Astrocyte of the cerebellum (primary cell): ENCODE data around the gene CSMD2.

ENCODE experiments used
- DNase-seq: peaks from one replicate; pipeline ENCODE4 v3.0.0-alpha.2; 2011; ENCODE audit warnings: low read depth
- H3K4me3 ChIP-seq: 2 replicates; pipeline ENCODE4 v1.5.1; 2011; ENCODE audit warnings: mild to moderate bottlenecking, low read depth, low read length, moderate library complexity
- in situ Hi-C: cut with HindIII; loops from 2 replicates; pipeline ENCODE4 v1.10.0; 2017; ENCODE audit warnings: low sequenced_read_pairs
- TF ChIP-seq, protein P1 (sequence below): IDR thresholded peaks from 2 replicates; pipeline ENCODE4 v1.5.1; 2012; ENCODE audit warnings: low read length, low read depth, moderate library complexity, mild to moderate bottlenecking; ENCODE audit errors: missing control alignments

Gene CSMD2

DNA sequence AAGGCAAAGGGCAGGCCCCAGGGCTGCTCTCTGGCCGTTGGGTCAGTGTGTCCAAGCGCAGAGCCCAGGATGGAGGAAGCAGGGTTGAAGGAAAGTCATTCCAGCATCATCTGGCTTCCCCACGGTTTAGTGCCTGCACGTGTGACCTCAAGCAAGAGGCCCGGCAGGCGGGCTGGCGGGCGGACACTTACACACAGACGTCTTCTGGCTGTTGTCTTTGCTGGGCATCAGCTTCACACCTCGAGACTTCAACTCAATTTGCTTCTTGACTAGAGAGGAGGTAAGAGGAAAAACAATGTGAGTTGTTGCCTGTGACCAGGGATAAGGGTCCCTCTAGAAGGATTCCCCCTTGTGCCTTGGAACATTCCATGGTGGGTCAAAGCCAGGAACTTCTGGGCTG, 339.5 kb downstream of the CSMD2 start:
- in situ Hi-C loops: no loop called here
- TF ChIP-seq, protein P1, sequence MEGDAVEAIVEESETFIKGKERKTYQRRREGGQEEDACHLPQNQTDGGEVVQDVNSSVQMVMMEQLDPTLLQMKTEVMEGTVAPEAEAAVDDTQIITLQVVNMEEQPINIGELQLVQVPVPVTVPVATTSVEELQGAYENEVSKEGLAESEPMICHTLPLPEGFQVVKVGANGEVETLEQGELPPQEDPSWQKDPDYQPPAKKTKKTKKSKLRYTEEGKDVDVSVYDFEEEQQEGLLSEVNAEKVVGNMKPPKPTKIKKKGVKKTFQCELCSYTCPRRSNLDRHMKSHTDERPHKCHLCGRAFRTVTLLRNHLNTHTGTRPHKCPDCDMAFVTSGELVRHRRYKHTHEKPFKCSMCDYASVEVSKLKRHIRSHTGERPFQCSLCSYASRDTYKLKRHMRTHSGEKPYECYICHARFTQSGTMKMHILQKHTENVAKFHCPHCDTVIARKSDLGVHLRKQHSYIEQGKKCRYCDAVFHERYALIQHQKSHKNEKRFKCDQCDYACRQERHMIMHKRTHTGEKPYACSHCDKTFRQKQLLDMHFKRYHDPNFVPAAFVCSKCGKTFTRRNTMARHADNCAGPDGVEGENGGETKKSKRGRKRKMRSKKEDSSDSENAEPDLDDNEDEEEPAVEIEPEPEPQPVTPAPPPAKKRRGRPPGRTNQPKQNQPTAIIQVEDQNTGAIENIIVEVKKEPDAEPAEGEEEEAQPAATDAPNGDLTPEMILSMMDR: no peak
- H3K4me3 ChIP-seq: no peak overlapping the region
- DNase-seq: no peak

DNA sequence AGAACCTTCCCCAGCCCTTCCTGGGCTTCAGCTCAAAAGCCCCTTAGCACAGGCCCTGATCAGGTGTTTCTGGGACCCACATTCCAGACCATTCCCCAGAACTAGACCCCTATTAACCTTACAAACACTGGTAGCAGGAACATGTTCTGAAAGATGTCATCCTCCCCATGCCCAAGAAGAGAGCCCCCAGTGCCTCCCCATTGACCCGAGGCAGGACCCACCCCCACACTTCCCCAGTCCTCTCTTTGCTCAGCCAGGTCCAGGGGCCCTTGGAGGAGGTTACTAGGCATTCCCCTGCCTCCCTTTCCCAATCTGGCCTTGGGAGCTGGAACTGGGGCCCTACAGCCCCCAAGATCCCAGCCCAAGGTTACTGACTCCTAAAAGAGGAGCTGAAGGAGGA, 340.1 kb downstream of the CSMD2 start:
- in situ Hi-C loops: no loop called here
- TF ChIP-seq, protein P1: no peak
- H3K4me3 ChIP-seq: no peak overlapping the region
- DNase-seq: no peak

DNA sequence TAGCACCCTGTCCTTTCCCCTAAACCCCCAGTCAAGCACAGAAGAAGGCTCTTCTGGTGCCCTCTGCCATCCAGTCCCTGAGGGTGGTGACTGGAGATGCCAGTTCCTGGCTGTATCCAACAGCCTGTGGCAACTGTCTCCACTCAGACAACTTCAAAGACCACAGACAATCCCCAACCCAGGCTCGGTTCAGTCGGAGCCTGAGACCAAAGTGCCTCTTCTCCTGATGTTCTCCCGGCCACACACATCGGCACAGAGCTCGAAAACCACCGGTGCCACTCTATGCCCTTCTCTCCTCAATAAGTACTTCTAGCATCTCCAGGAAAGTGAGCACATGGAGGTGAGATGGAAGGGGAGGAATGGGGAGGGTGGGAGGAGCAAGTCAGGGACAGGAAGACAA, 340.7 kb downstream of the CSMD2 start:
- H3K4me3 ChIP-seq: no peak overlapping the region
- TF ChIP-seq, protein P1: no peak
- in situ Hi-C loops: no loop called here
- no peak for DNase-seq

DNA sequence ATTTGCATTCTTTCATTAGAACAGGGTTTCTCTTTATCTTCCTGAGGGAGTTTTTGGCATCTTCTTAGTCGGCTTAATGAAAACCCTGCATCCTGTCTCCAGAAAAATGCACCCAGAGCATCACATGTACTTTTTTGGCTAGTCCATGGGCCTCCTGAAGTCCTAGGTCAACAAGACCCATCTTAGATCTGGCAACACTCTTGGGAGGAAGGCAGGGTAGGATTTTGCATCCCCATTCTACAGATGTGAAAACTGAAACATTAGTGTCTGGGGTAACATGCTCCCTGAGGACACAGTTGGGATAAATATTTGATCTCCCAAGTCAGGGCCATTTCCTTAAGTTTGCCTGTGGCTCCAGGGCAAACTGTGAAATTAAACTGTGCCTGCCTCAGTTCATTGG, 341.2 kb downstream of the CSMD2 start:
- TF ChIP-seq, protein P1: no peak
- DNase-seq: no peak
- no peak overlapping the region for H3K4me3 ChIP-seq
- in situ Hi-C loops: no loop called here

DNA sequence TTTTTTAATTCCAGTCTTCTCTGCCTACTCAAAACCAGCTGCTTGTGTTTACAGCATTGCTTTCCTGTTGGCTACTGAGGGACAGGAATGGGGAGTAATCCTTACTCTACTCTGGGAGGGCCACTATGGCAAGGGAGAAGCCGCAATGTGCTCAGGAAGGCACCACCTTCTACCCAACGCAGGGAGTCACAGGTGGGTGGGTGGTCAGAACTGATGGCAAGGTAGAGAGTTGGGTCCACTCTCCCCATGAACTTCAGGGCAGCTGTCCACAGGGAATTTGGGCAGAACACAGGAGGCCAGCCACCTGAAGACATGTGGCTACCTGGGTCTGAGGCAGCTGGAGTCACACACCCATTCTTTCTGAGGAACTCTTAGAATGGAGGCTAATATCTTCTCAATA, 341.6 kb downstream of the CSMD2 start:
- DNase-seq: no peak
- TF ChIP-seq, protein P1: no peak
- in situ Hi-C loops: no loop called here
- H3K4me3 ChIP-seq: no peak overlapping the region

DNA sequence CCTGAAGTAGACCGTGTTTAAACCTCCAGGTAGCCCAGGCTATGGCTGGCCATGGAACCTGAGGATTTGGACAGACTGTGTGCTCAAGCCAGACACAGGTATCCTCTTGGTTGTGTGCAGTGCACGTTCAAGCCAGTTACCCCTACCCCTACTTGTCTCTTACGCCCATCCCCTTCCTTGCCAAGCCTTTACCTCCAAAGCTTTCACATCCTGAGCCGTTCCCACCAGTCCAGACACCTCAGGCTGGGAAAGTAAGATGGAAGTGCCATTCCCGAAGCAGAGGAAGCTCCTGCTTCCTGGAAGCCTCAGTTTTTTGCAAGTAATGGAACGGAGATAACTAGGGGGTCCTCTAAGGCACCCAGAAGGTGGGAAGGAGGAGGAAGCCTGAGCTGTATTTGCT, 342.6 kb downstream of the CSMD2 start:
- in situ Hi-C loops: no loop called here
- H3K4me3 ChIP-seq: no peak overlapping the region
- no peak for DNase-seq
- TF ChIP-seq, protein P1: no peak

DNA sequence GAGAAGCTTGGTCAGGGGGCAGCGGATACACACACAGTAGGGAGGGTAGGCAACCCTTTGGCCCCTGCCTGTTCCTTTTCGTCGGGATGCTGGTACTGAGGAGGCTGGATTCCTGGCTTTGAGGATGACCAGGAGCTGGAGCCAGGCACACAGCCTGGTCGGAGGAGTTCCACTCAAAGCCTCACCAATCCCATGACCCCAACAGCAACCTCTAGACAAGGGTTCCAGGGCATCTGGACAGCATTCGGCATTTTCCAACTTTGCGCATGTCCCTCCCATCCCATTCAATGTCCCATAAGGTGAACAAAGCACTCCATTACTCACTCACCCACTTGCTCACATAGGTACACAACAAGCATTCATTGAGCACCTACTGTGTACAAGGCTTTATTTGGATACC, 343.7 kb downstream of the CSMD2 start:
- TF ChIP-seq, protein P1: no peak
- in situ Hi-C loops: no loop called here
- no peak overlapping the region for H3K4me3 ChIP-seq
- no peak for DNase-seq
